GOT3 (cell line): Measurements from ENCODE around the gene CSTPP1.
"Not testable (repeated sequence)": the region's sequence is repeated elsewhere in the genome, so short reads cannot be mapped to it uniquely, and the experiment has no call there.

Experiments
- DNase-seq: peaks from one replicate; lab custom pipeline; 2025; ENCODE audit warnings: mixed read lengths; lab: John Stamatoyannopoulos, UW

The CSTPP1 gene

DNA sequence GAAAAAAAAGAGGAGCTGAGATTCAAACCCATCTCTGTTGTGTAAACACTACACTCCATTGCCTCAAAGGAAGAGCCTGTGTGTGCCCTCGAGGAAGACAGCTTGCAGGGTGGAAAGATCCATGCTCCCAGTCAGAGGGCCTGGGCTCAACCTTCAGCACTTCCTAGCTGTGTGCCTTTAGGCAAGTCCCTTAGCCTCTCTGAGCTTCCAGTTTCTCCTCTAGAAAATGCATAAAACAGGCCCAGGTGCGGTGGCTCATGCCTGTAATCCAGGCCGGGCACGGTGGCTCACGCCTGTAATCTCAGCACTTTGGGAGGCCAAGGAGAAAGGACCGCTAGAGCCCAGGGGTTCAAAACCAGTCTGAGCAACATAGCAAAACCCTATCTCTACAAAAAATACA lies 244.7 kb downstream of the CSTPP1 start:
- no peak for DNase-seq

DNA sequence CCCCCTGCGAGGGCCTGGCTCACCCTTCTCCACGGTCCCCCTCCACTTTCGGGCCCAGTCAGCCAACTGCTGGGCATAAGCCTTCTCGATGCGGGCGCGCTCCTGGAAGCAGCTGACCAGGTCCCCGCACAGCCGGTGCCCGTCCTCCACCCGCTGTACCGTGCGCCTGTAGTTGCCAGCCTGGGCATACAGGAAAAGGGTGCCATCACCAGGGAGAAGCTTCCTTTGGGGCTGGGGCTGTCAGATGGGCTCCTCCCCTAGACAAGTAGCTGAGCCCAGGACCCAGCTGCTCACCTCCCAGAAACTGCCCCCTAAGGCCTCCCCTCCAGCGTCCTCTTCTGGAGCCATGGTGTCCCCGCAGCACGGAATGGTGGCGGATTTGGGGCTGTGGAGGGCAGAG lies 245.8 kb downstream of the CSTPP1 start:
- DNase-seq, result no peak

GRCh38 chr11:47183031-47183856 lies 246.7 kb downstream of the CSTPP1 start:
- DNase-seq, result no peak

GRCh38 chr11:47183969-47184368 lies 247.4 kb downstream of the CSTPP1 start:
- DNase-seq, result no peak

DNA sequence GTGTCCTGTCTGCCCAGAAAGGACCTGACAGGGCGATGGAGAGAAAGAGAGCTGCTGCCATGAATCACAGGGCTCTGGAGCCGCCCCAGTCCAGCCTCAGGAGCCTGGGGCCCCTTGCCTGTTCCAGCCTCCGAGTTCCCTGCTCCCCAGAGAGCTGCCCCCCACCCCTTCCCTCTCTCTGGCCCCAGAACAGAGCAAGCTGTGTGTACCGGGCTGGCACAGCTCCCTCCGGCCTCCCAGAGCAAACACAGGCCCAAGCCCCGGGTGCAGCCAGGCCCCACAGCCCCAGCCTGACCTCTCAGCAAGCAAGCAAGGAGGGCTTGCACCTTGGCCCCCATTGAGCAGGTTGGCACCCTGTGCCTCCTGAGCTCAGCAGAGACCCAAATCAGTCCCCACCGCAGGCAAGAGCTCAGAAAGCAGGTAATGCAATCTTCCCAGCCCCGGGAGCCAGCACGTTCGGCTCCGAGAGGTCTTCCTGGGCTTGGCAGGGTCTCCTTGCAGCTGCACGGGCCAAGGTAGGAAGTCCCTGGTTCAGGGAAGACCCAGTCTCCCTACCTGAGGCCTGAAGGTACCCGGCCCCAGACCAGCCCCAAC lies 248.2 kb downstream of the CSTPP1 start:
- no peak for DNase-seq

DNA sequence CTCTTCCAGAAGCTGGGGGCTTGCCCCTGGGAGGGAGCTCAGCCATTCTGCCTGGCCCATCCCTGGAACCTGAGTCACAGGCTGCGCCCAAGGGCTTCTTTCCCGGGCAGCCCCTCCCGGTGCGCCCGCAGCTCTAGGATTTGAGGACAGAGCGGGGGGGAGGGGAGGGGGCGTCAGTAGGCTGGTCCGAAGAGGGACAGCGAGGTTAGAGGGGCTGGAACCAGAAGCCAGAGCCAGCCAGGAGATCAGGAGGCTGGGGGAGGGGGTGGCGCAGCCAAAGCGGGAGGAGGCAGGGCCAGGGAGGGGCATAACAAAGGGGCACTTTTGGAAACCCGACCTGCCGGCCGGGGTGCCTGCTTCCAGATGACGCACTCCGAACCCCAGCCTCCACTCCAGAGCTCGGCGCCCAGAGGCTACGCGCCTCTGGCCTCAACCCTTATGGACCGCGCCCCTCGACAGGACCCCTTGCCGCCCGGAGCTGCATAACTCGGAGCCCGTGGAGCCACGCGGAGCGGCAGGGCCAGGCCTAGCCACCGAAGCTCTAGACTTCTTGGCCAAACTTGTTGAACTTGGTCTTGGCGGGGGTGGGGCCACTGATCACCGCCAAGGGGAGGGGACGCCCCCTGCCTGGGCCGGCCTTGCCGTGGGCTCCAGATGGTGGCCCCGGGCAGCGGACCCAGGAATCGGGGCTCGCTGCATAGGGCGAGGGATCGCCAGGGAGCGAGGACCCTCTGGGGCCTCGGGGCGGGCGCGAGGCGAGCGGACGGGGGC lies 248.9 kb downstream of the CSTPP1 start:
- DNase-seq, result no peak

- DNase-seq, result no peak
These were observed 249.6 kb downstream of the CSTPP1 start, which contains the start of gene PACSIN3 for GRCh38 chr11:47186076-47186699. Gene PACSIN3 (minus strand): TSS chr11:47186434. CDS start chr11:47182727, 3,707 bp downstream.

DNA sequence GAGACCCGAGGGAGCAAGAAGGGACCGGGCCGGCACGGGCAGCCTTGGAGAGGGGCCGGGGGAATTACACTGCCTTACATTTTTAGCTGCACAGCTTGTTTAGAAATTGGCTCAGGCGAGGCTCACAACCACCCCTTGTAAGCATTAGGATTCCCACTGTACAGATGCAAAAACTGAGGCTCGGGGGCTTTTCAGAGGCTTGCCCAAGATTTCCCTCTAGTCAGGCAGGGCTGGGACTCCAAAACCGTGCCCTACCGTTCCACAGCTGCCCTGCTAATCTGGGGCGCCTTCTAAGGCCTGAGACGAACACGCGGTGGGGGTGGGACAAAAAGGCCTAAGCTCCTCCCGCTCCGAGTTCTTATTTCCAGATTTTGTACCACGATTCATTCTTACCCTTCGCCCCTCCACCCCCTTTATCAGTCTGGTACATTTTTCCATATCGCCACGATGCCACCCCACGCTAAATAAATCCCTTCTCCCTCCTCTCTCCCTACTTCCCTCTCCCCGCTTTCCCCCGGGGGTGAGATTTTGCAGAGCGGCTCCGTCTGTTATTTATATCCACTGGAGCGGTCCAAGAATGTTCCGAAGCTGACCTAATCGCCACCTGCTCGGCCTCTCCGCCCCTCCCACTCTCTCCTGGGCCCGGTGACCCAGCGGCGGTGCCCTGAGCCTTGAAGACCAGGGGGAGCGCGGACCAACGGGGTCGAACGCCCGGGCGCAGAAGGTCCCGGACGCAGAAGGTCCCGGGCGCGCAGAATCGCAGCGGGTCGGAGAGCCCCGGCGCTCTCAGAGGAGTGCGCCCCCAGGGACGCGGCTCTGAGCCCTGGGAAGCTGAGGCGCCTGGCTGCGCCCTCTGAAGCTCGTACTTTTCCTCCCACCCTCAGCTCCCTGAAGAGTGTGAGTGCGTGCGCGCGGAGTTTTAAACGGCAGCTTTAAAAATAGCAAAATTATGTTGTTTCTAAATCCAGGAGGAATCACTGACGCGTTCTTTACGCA lies 250.4 kb downstream of the CSTPP1 start:
- DNase-seq, result no peak

DNA sequence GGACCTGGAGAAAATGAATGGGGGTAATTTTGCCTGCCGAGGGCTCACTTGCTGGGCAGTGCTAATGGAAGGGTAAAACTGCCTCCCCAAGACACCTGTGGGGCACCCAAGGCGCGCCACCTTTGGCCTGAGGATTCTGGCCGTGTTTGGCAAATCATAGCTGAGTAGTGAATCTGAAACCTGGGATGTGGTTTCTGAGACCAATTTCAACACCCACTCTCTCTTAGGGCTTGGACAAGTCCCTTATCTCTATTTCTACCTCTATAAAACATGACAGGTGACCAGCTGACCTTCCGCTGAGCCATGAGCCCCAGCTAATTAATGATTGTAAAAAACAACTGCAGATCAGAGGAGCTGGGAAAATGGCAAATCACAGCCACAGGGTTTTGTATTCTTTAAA lies 251.2 kb downstream of the CSTPP1 start:
- DNase-seq, result no peak

DNA sequence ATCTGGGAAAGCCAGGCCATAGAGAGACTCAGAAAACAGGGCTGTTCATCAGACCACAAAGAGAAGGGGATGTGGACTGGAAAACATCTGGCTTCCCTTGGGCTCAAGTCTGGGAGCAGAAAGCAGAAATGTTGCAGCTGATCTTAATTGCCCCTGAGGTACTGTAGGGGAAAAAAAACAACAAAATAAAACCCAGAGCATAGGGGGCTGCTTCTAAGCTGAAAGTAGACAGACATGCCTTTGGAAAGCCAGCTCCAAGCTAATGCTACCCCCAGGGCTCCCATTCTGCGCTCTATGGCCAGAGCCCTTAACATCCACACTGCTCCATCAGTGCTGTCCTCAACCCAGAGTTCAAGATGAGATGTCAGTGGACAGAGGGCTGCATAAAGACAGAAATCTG lies 251.7 kb downstream of the CSTPP1 start:
- DNase-seq, result no peak

GRCh38 chr11:47189100-47189834 lies 252.7 kb downstream of the CSTPP1 start:
- DNase-seq, result no peak

- not testable (repeated sequence) for DNase-seq
These were observed 254.6 kb downstream of the CSTPP1 start for GRCh38 chr11:47191137-47191536.

DNA sequence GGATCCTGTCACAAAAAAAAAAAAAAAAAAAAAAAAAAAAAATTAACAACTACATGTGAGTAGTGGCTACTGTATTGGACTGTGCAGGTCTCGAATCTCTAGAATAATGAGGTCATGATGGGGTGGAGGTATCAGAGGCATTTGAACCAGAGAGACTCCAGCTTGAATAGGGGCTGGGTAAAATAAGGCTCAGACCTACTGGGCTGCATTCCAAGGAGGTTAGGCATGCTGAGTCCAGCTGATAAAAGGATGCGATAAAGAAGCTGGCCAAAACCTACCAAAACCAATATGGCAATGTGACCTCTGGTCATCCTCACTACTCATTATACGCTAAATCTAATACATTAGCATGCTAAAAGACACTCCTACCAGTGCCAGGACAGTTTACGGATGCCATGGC lies 255.6 kb downstream of the CSTPP1 start:
- DNase-seq, result no peak

DNA sequence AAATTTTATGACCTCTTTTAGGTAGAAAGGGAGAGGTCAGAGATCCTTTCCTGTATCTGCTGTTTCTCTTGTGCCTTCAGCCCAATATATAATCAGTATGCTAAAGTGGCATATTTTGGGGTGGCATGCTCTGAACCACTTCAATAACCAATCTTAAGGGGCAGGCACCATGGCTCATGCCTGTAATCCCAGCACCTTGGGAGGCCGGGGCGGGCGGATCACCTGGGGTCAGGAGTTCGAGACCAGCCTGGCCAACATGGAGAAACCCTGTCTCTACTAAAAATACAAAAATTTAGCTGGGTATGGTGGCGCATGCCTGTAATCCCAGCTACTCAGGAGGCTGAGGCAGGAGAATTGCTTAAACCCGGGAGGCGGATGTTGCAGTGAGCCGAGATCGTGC lies 261.6 kb downstream of the CSTPP1 start:
- not testable (repeated sequence) for DNase-seq

DNA sequence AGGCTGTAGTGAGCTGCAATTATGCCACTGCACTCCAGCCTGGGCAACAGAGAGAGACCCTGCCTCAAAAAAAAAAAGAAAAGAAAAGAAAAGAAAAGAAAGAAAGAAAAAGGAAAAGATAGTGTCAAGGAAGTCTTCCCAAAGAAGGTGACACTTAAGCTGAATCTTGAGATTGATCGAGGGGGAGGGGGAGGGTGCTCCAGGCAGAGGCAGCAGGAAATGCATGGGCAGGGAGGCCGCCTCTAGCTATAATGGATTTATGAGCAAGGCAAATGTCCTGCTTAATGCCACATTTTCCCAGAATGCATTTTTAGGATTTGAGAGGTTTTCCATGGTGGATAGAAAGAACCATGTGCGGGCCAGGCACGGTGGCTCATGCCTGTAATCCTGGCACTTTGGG lies 264.5 kb downstream of the CSTPP1 start:
- DNase-seq, result no peak

GRCh38 chr11:47202576-47202975 lies 266.0 kb downstream of the CSTPP1 start:
- DNase-seq, result no peak

- no peak for DNase-seq
These were observed 268.1 kb downstream of the CSTPP1 start for GRCh38 chr11:47204637-47204989.

DNA sequence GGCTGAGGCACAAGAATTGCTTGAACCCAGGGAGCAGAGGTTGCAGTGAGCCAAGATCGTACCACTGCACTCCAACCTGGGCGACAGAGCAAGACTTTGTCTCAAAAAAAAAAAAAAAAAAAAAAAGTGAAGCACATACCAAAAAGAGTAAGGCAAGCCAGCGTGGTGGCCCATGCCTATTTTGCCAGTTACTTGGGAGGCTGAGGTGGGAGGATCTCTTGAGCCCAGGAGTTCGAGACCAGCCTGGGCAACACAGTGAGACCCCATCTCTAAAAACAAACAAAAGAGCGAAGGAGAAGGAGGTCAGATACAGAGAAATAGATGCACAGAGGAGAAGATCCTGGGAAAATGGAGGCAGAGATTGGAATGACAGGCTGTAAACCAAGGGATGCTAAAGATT lies 270.0 kb downstream of the CSTPP1 start:
- not testable (repeated sequence) for DNase-seq

- no peak for DNase-seq
These were observed 270.9 kb downstream of the CSTPP1 start for GRCh38 chr11:47207459-47207858.

DNA sequence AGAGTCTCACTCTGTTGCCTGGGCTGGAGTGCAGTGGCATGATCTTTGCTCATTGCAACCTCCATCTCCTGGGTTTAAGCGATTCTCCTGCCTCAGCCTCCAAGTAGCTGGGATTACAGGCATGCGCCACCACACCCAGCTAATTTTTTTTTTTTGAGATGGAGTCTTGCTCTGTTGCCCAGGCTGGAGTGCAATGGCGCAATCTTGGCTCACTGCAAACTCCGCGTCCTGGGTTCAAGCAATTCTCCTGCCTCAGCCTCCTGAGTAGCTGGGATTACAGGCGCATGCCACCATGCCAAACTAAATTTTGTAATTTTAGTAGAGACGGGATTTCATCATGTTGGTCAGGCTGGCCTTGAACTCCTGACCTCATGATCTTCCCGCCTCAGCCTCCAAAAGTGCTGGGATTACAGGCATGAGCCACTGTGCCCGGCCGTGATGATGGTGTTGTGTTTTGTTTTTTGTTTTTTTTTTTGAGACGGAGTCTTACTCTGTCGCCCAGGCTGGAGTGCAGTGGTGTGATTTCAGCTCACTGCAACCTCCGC lies 271.5 kb downstream of the CSTPP1 start:
- not testable (repeated sequence) for DNase-seq
